Cardiac muscle cell (in vitro differentiated cells and primary cell): ENCODE results near the gene SMTN. TPM values are rescaled to one million over a fixed set of nuclear protein-coding genes. Genes with fewer than 3 reads are reported as not detected.

Source experiments
- DNase-seq, 2 donors: peaks; one replicate each; pipeline versions ENCODE4 v3.0.0 to v3.0.0-alpha.2; 2010 to 2017; ENCODE audit warnings: low read depth in 1 of 2, low spot score in 1 of 2
- H3K27ac ChIP-seq: fragments of 200-600 bp; sonication (generic); 2 replicates; pipeline ENCODE4 v1.5.1; 2016
- H3K27me3 ChIP-seq: fragments of 200-600 bp; sonication (generic); 2 replicates; pipeline ENCODE4 v1.6.0; 2016; ENCODE audit warnings: control low read depth
- H3K36me3 ChIP-seq: fragments of 200-600 bp; sonication (generic); 2 replicates; pipeline ENCODE4 v1.5.1; 2016; ENCODE audit warnings: control low read depth
- H3K4me1 ChIP-seq: fragments of 200-600 bp; sonication (generic); 2 replicates; pipeline ENCODE4 v1.8.1; 2017; ENCODE audit warnings: low read depth, mild to moderate bottlenecking, mixed run types
- H3K4me3 ChIP-seq: fragments of 200-600 bp; sonication (generic); 2 replicates; pipeline ENCODE4 v1.5.1; 2016; ENCODE audit warnings: mild to moderate bottlenecking
- H3K9me3 ChIP-seq: fragments of 200-600 bp; sonication (generic); 2 replicates; pipeline ENCODE4 v1.5.1; 2017; ENCODE audit warnings: low read depth, mild to moderate bottlenecking, control low read depth
- polyA plus RNA-seq: library from polyadenylated mRNA; unstranded; fragments of >200 nt; fragmentation: Nextera tagmentation; extraction: Ambion mirVana; gene quantifications from 2 replicates; pipeline ENCODE4 v1.2.1, GENCODE V29; 2016
- total RNA-seq: library from RNA; depleted of rRNA; stranded (reverse); fragments of >200 nt; gene quantifications from 2 replicates; pipeline ENCODE4 v1.2.3, GENCODE V29; 2016
- TF ChIP-seq, protein P1 (sequence below): IDR thresholded peaks from 2 replicates; pipeline ENCODE4 v1.5.1; 2012; ENCODE audit warnings: low read depth, mild to moderate bottlenecking, low read length

The SMTN gene
- total and polyA plus RNA-seq, 2 experiments from 2014 or later: 33.9 to 72.0 TPM

DNA sequence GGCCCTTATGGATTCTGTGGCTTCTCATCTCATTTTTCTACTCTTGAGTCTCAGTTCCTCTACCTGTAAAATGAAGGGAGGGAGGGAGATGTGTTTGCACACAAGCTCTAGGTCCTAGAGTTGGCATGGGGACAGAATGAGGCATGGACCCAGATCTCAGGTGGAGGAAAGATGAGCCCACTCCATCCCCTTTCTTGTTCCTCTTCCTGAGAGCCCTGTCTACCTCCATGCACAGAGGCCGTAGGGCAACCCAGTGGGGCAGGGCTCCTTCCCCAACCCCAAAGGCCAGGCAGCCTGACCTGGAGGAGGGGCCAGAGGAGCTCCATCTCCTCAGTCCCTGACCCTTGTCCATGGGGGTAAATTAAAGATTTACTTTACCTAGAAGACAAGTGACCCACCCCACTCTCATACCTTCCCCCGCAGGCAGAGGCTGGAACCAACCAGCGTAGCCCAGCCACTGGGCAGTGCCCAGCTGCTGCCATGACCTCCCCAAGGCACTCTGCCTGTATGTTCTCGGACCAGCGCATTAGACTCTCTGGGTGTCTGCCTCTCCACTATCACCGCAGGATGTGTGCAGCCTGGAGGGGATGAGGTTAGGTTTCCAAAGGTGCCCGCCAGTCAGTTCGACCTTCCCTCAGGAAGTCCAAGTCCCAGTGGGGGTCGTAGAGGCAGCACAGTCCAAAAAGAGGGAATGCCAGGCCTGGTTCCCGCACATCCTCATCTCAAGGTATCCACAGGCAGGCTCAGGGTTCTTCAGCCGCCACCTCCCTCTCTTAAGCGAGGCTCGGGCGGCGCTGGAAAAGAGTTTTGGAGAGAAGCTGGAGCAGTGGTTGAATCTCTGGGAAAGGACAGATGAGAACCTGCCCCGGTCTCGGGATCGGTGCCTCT lies 3.0 kb downstream of the SMTN start:
- Histone ChIP-seq H3K9me3 (no peaks in the 10 kb centered on the region), H3K36me3 (no peaks in the 10 kb centered on the region), H3K27me3 (no peaks in the 10 kb centered on the region), H3K4me3 (peak overlapping the region; percentile 37), H3K27ac (peak overlapping the region; percentile 94), H3K4me1 (no peaks in the 10 kb centered on the region)
- TF ChIP-seq, protein P1, sequence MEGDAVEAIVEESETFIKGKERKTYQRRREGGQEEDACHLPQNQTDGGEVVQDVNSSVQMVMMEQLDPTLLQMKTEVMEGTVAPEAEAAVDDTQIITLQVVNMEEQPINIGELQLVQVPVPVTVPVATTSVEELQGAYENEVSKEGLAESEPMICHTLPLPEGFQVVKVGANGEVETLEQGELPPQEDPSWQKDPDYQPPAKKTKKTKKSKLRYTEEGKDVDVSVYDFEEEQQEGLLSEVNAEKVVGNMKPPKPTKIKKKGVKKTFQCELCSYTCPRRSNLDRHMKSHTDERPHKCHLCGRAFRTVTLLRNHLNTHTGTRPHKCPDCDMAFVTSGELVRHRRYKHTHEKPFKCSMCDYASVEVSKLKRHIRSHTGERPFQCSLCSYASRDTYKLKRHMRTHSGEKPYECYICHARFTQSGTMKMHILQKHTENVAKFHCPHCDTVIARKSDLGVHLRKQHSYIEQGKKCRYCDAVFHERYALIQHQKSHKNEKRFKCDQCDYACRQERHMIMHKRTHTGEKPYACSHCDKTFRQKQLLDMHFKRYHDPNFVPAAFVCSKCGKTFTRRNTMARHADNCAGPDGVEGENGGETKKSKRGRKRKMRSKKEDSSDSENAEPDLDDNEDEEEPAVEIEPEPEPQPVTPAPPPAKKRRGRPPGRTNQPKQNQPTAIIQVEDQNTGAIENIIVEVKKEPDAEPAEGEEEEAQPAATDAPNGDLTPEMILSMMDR: no peak
- DNase-seq: no peak

DNA sequence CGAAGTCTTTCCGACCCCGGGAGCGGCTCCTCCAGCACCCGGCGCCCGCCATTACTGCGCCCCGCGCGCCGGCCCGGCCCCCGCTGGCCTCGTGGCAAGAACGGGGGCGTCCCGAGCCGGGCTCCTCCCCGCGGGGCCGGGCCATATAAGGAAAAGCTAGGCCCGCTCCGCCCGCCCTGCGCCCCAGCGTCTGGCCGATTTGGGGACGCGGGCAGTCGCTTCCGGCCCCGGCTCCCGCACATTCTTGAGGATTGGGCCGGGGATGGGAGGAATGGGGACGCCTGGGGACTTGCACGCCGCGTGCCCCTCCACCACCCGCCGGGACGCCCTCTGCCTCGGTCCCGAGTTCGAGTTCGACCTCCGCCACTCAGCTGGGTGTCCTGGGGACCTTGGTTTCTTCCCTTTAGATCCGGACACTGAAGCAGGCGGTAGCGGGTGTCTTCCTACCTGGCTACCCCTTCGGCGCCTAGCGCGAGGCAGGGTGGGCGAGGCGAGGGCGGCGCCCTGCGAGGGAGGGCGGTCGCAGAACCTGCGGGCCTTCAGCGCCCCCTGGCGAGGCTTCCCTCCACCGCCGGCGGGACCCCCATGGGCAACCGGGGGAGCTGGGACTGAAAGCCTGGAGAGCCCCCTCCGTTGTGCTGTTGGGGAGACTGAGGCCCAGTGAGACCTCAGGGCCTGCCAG lies 3.8 kb downstream of the SMTN start:
- no peaks in the 10 kb centered on the region for H3K9me3 ChIP-seq
- peak; percentile 91 to 93 for DNase-seq
- peak overlapping the region; percentile 37 for H3K4me3 ChIP-seq
- H3K27me3 ChIP-seq: no peaks in the 10 kb centered on the region
- no peaks in the 10 kb centered on the region for H3K36me3 ChIP-seq
- peak overlapping the region; percentile 94 for H3K27ac ChIP-seq
- H3K4me1 ChIP-seq: no peaks in the 10 kb centered on the region
- TF ChIP-seq, protein P1: peak; percentile 90

GRCh38 chr22:31085493-31085824 lies 4.3 kb downstream of the SMTN start:
- Histone ChIP-seq H3K36me3 (no peaks in the 10 kb centered on the region), H3K9me3 (no peaks in the 10 kb centered on the region), H3K27ac (peak overlapping the region; percentile 94), H3K4me3 (peak overlapping the region; percentile 37), H3K27me3 (no peaks in the 10 kb centered on the region), H3K4me1 (no peaks in the 10 kb centered on the region)
- TF ChIP-seq, protein P1: no peak
- DNase-seq: peak in 1 of 2 donors; percentile 76

DNA sequence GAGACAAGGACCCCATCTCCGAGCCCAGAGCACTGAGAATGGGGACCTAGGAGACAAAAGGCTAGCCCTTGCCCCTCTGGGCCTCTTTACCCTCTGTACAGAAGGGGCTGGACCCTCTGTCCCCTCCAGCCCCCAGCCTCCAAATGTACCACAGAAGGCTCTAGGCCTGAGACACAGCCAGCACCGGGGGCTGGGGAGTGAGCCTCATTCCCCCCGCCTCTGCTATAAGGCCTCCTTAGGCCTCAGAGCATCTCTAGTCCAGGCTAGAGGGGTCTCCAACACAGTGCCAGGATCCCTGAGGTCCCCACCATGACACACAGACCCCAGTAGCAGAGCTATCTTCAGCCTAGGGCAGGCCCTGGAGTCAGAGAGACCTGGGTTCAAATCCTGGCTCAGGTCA lies 4.8 kb downstream of the SMTN start:
- no peak for DNase-seq
- Histone ChIP-seq H3K36me3 (no peaks in the 10 kb centered on the region), H3K9me3 (no peaks in the 10 kb centered on the region), H3K4me3 (no peak overlapping the region), H3K27me3 (no peaks in the 10 kb centered on the region), H3K4me1 (no peaks in the 10 kb centered on the region), H3K27ac (no peak overlapping the region)
- TF ChIP-seq, protein P1: no peak

DNA sequence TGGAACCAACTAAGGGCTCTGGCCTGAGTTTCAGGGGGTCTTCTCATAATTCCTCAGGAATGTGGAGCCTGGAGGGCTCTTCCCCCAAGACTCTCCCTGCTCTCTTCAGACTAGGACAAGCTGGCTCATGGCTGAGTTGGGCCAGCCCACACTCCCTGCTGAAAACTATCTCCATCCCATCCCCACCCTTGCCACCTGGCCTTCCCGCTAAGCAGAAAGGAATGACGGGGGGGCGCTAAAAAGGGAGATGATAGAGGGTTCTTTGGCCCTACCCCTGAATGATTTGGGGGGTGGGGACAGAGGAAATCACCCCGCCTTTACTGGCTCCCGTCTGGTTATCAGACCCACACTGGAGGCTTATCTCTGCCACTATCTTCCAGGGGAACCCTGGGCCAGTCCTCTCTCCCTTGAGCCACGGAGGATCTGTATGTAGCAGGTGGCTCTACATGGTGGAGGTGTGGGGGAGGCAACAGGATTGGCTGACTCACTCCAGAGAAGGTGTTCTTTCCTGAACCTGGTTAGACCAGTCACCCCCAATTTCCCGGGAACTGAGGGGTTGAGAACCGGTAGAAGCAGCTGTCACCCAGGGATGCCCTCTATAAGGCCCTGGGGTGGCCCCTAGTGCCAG lies 5.7 kb downstream of the SMTN start:
- no peaks in the 10 kb centered on the region for H3K36me3 ChIP-seq
- no peak overlapping the region for H3K27ac ChIP-seq
- H3K27me3 ChIP-seq: no peaks in the 10 kb centered on the region
- H3K9me3 ChIP-seq: no peaks in the 10 kb centered on the region
- TF ChIP-seq, protein P1: no peak
- no peak for DNase-seq
- no peaks in the 10 kb centered on the region for H3K4me1 ChIP-seq
- H3K4me3 ChIP-seq: no peak overlapping the region
